ENCODE measurements around the gene ASS1. TPM values are rescaled to one million over a fixed set of nuclear protein-coding genes. Genes with fewer than 3 reads are reported as not detected.

ASS1 gene
- total RNA-seq, 1 donor = 195 TPM

DNA sequence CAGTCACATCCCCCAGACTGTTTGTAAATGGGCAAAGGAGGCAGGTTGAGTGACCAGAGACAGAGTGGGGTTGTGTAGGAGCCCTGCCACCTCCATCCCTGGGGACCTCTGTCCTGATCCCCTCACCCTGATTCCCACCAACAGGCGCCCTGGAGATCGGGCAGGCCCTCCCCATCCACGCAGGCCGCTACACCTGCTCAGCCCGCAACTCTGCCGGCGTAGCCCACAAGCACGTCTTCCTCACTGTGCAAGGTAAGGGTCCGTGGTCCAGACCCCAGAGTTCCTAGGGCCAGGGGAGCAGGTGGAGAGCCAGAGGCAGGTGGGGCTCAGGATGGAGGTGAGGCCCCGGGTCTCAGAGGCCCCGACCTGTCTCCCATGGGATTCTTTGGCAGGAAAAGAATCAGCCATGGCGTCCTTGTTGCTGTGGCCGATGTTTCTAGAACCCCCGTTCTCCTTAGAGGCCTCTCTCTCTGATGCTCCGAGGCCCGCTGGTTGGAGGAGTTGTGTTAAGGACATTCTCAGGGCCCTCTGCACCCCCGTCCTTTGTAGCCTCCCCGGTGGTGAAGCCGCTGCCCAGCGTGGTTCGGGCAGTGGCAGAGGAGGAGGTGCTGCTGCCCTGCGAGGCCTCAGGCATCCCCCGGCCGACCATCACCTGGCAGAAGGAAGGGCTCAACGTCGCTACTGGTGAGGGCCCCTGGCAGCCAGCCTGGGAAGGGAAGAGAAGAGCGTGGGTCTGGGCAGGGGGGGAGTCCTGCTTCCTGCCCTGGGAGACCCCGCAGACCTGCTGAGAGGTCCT lies 41.9 kb upstream of the ASS1 start:
- no peak overlapping the region for H3K4me2 ChIP-seq (ENCODE audit: insufficient read depth, low read length)
- no peaks in the 10 kb centered on the region for H3K36me3 ChIP-seq (ENCODE audit: insufficient read depth, low read length)
- H3K4me3 ChIP-seq (ENCODE audit: insufficient read depth, low read length) = no peak overlapping the region
- H4K20me1 ChIP-seq (ENCODE audit: insufficient read depth, low read length) = no peaks in the 10 kb centered on the region
- H3K27ac ChIP-seq (ENCODE audit: low read depth, low read length) = no peak overlapping the region
- no peak for DNase-seq (ENCODE audit: insufficient read length, low spot score, missing footprints)
- H3K27me3 ChIP-seq (ENCODE audit: insufficient read depth, low read length) = peaks cover 16% of the 10 kb centered on the region
- no peak overlapping the region for H2AFZ ChIP-seq (ENCODE audit: low read length)
- no peaks in the 10 kb centered on the region for H3K79me2 ChIP-seq (ENCODE audit: insufficient read depth, low read length)
- H3K4me1 ChIP-seq (ENCODE audit: insufficient read depth, low read length) = no peaks in the 10 kb centered on the region
- TF ChIP-seq, protein P1, sequence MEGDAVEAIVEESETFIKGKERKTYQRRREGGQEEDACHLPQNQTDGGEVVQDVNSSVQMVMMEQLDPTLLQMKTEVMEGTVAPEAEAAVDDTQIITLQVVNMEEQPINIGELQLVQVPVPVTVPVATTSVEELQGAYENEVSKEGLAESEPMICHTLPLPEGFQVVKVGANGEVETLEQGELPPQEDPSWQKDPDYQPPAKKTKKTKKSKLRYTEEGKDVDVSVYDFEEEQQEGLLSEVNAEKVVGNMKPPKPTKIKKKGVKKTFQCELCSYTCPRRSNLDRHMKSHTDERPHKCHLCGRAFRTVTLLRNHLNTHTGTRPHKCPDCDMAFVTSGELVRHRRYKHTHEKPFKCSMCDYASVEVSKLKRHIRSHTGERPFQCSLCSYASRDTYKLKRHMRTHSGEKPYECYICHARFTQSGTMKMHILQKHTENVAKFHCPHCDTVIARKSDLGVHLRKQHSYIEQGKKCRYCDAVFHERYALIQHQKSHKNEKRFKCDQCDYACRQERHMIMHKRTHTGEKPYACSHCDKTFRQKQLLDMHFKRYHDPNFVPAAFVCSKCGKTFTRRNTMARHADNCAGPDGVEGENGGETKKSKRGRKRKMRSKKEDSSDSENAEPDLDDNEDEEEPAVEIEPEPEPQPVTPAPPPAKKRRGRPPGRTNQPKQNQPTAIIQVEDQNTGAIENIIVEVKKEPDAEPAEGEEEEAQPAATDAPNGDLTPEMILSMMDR (IDR thresholded peaks at IDR 0.05; ENCODE audit: extremely low read depth, low read depth, low read length) = no peak
- no peaks in the 10 kb centered on the region for H3K9me3 ChIP-seq (ENCODE audit: low read depth, low read length)

DNA sequence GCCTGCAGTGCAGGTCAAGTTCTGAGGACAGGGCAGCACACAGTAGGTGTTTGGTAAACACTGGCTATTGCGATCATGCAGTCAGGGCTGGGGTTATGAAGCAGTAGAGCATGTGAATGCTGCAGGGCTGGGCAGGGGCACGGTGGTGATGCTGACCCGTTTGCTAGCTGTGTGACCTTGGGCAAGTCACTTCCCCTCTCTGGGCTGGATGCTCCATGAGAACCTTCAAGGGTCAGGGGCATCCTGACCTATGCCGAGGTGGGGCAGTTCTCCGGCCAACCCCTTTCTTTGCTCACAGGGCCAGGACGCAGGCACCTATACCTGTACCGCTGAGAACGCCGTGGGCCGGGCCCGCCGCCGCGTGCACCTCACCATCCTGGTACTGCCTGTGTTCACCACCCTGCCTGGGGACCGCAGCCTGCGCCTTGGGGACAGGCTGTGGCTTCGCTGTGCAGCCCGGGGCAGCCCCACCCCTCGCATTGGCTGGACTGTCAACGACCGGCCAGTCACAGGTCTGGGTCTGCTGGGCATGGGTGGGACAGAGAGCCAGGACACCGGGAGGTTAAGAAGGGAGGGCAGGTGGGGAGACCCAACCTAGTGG lies 39.0 kb upstream of the ASS1 start:
- no peak overlapping the region for H3K4me3 ChIP-seq (ENCODE audit: insufficient read depth, low read length)

DNA sequence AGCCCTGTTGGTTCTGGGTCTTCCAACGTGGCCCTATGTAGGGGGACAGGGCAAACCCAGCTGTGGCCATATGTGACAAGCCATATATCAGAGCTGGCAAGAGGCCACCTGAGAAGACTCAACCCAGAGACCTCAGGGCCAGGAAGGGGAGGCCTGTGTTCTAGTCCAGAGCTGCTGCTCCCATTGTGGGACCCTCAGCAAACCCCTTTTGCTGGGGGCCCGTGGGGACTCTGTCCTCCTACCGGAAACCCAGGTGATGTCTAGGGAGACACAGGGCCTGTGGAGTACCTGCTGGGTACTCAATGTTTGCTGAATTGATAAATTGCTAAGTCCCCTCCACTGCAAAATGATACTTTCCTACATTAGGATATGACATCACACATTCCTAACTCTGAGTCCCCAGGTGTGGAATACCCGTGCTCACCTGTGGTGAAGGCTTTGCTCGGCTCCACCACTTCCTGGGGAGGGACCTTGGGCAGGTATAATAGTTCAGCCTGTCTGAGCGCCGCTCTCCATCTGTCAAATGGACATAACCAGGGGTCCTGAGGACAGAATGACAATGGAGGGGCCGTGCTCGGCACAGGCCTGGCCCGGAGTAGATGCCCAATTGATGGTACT lies 38.4 kb upstream of the ASS1 start:
- Histone ChIP-seq H3K4me1 (ENCODE audit: insufficient read depth, low read length) (no peaks in the 10 kb centered on the region), H3K4me3 (ENCODE audit: insufficient read depth, low read length) (no peak overlapping the region), H3K27ac (ENCODE audit: low read depth, low read length) (no peak overlapping the region), H3K27me3 (ENCODE audit: insufficient read depth, low read length) (peaks cover 23% of the 10 kb centered on the region), H3K9me3 (ENCODE audit: low read depth, low read length) (no peaks in the 10 kb centered on the region), H3K36me3 (ENCODE audit: insufficient read depth, low read length) (no peaks in the 10 kb centered on the region), H3K79me2 (ENCODE audit: insufficient read depth, low read length) (no peaks in the 10 kb centered on the region), H4K20me1 (ENCODE audit: insufficient read depth, low read length) (no peaks in the 10 kb centered on the region), H3K4me2 (ENCODE audit: insufficient read depth, low read length) (no peak overlapping the region), H2AFZ (ENCODE audit: low read length) (no peak overlapping the region)
- DNase-seq (ENCODE audit: insufficient read length, low spot score, missing footprints) = no peak
- TF ChIP-seq, protein P1 (IDR thresholded peaks at IDR 0.05; ENCODE audit: extremely low read depth, low read depth, low read length) = no peak

More for the DNA sequence above, 39.0 kb upstream of the ASS1 start:
- Histone ChIP-seq H3K4me2 (ENCODE audit: insufficient read depth, low read length) (no peak overlapping the region), H3K27ac (ENCODE audit: low read depth, low read length) (no peak overlapping the region), H2AFZ (ENCODE audit: low read length) (no peak overlapping the region), H3K27me3 (ENCODE audit: insufficient read depth, low read length) (peaks cover 22% of the 10 kb centered on the region), H3K4me1 (ENCODE audit: insufficient read depth, low read length) (no peaks in the 10 kb centered on the region), H3K79me2 (ENCODE audit: insufficient read depth, low read length) (no peaks in the 10 kb centered on the region), H4K20me1 (ENCODE audit: insufficient read depth, low read length) (no peaks in the 10 kb centered on the region), H3K36me3 (ENCODE audit: insufficient read depth, low read length) (no peaks in the 10 kb centered on the region), H3K9me3 (ENCODE audit: low read depth, low read length) (no peaks in the 10 kb centered on the region)
- no peak for DNase-seq (ENCODE audit: insufficient read length, low spot score, missing footprints)
- TF ChIP-seq, protein P1 (IDR thresholded peaks at IDR 0.05; ENCODE audit: extremely low read depth, low read depth, low read length) = no peak

Data from osteoblast (primary cell).